ENCODE data around the gene CDKAL1.
"Not testable (repeated sequence)": the region's sequence is repeated elsewhere in the genome, so short reads cannot be mapped to it uniquely, and the experiment has no call there.

CDKAL1 gene

GRCh38 chr6:21190701-21191100, 656.4 kb downstream of the CDKAL1 start:
- Histone ChIP-seq H3K27me3 (ENCODE audit: insufficient read depth, poor library complexity, severe bottlenecking) (no peaks in the 10 kb centered on the region), H3K27ac (replicated peaks) (no peak overlapping the region), H3K4me3 (replicated peaks; ENCODE audit: insufficient read depth, low read length) (no peak overlapping the region)
- no peak for DNase-seq (ENCODE audit: low read depth in 1 of 2, low spot score in 1 of 2)
- TF ChIP-seq POLR2AphosphoS5 (IDR thresholded peaks at IDR 0.05; ENCODE audit: low read depth) (no peak), SPI1 (IDR thresholded peaks at IDR 0.05; ENCODE audit: borderline replicate concordance, low read depth) (no peak), REST (IDR thresholded peaks at IDR 0.05; ENCODE audit: insufficient replicate concordance, low read depth) (no peak), GABPA (IDR thresholded peaks at IDR 0.05; ENCODE audit: low read depth) (no peak), CTCF (IDR thresholded peaks at IDR 0.05; ENCODE audit: insufficient read depth, low read length) (no peak)

GRCh38 chr6:21193790-21194475, 659.7 kb downstream of the CDKAL1 start:
- Histone ChIP-seq H3K27ac (replicated peaks) (no peak overlapping the region), H3K4me3 (replicated peaks; ENCODE audit: insufficient read depth, low read length) (no peak overlapping the region), H3K27me3 (ENCODE audit: insufficient read depth, poor library complexity, severe bottlenecking) (no peaks in the 10 kb centered on the region)
- peak in 1 of 2 experiments; percentile 6 for DNase-seq (ENCODE audit: low read depth in 1 of 2, low spot score in 1 of 2)
- TF ChIP-seq CTCF (IDR thresholded peaks at IDR 0.05; ENCODE audit: insufficient read depth, low read length) = no peak
- TF ChIP-seq POLR2AphosphoS5 (IDR thresholded peaks at IDR 0.05; ENCODE audit: low read depth) = no peak

GRCh38 chr6:21195301-21195700, 661.0 kb downstream of the CDKAL1 start:
- H3K4me3 ChIP-seq (replicated peaks; ENCODE audit: insufficient read depth, low read length); DNase-seq (ENCODE audit: low read depth in 1 of 2, low spot score in 1 of 2): not testable (repeated sequence)

GRCh38 chr6:21198032-21198640, 663.9 kb downstream of the CDKAL1 start:
- no peak for DNase-seq (ENCODE audit: low read depth in 1 of 2, low spot score in 1 of 2)
- H3K27me3 ChIP-seq (ENCODE audit: insufficient read depth, poor library complexity, severe bottlenecking) = no peaks in the 10 kb centered on the region
- TF ChIP-seq POLR2AphosphoS5 (IDR thresholded peaks at IDR 0.05; ENCODE audit: low read depth) (no peak), GABPA (IDR thresholded peaks at IDR 0.05; ENCODE audit: low read depth) (no peak), REST (IDR thresholded peaks at IDR 0.05; ENCODE audit: insufficient replicate concordance, low read depth) (no peak), SPI1 (IDR thresholded peaks at IDR 0.05; ENCODE audit: borderline replicate concordance, low read depth) (no peak), CTCF (IDR thresholded peaks at IDR 0.05; ENCODE audit: insufficient read depth, low read length) (no peak)

More at GRCh38 chr6:21195301-21195700, 661.0 kb downstream of the CDKAL1 start:
- H3K27me3 ChIP-seq (ENCODE audit: insufficient read depth, poor library complexity, severe bottlenecking); H3K27ac ChIP-seq (replicated peaks): not testable (repeated sequence)

More at GRCh38 chr6:21198032-21198640, 663.9 kb downstream of the CDKAL1 start:
- H3K27ac ChIP-seq (replicated peaks) = no peak overlapping the region
- no peak overlapping the region for H3K4me3 ChIP-seq (replicated peaks; ENCODE audit: insufficient read depth, low read length)
